SK-N-SH treated with all-trans-retinoic acid at 6 μM for 48 hours (cell line): ENCODE data around the gene CCL11.

Source experiments
- ATAC-seq: fragments of 200-7000 bp; cut with Tn5 transposase; 3 replicates; pipeline ENCODE4 v1.9.1; 2020; ENCODE audit warnings: mild to moderate bottlenecking, moderate library complexity
- ARNTL ChIP-seq: fragments of 450-650 bp; formaldehyde crosslinking; IDR thresholded peaks from 2 replicates; pipeline ENCODE4 v1.5.0; 2020; ENCODE audit warnings: low read depth, mild to moderate bottlenecking, moderate library complexity, borderline replicate concordance
- BACH2 ChIP-seq: fragments of 250-450 bp; sonication (Bioruptor Pico); IDR thresholded peaks from 2 replicates; pipeline ENCODE4 v1.9.0; 2021; ENCODE audit warnings: mild to moderate bottlenecking, borderline replicate concordance
- CREB5 ChIP-seq: fragments of 250-450 bp; sonication (Bioruptor Pico); IDR thresholded peaks from 2 replicates; pipeline ENCODE4 v1.5.1; 2020; ENCODE audit warnings: low read depth, mild to moderate bottlenecking, moderate library complexity
- CSDC2 ChIP-seq: fragments of 250-450 bp; sonication (Bioruptor Pico); IDR thresholded peaks from 2 replicates; pipeline ENCODE4 v1.5.0; 2020; ENCODE audit warnings: mild to moderate bottlenecking, moderate library complexity
- CSRNP3 ChIP-seq: fragments of 250-450 bp; sonication (Bioruptor Pico); IDR thresholded peaks from 2 replicates; pipeline ENCODE4 v1.5.1; 2021; ENCODE audit warnings: mild to moderate bottlenecking, moderate library complexity
- ESRRG ChIP-seq: fragments of 250-450 bp; sonication (Bioruptor Pico); IDR thresholded peaks from 2 replicates; pipeline ENCODE4 v1.6.1; 2021; ENCODE audit warnings: mild to moderate bottlenecking
- GLIS3 ChIP-seq: fragments of 250-450 bp; sonication (Bioruptor Pico); IDR thresholded peaks from 2 replicates; pipeline ENCODE4 v1.5.0; 2020; ENCODE audit warnings: mild to moderate bottlenecking, moderate library complexity
- ISL1 ChIP-seq: fragments of 250-450 bp; sonication (Bioruptor Pico); IDR thresholded peaks from 2 replicates; pipeline ENCODE4 v2.1.2; 2022; ENCODE audit warnings: mild to moderate bottlenecking, moderate library complexity
- OSR1 ChIP-seq: fragments of 250-450 bp; sonication (Bioruptor Pico); IDR thresholded peaks from 2 replicates; pipeline ENCODE4 v1.8.0; 2022; ENCODE audit warnings: moderate library complexity, mild to moderate bottlenecking, inconsistent platforms
- PATZ1 ChIP-seq: fragments of 250-450 bp; sonication (Bioruptor Pico); IDR thresholded peaks from 2 replicates; pipeline ENCODE4 v1.8.0; 2020; ENCODE audit warnings: mild to moderate bottlenecking, moderate library complexity, borderline replicate concordance
- PPARA ChIP-seq: fragments of 250-450 bp; sonication (Bioruptor Pico); IDR thresholded peaks from 2 replicates; pipeline ENCODE4 v1.5.0; 2020; ENCODE audit warnings: mild to moderate bottlenecking, borderline replicate concordance
- RARB ChIP-seq: fragments of 250-450 bp; sonication (Bioruptor Pico); IDR thresholded peaks from 2 replicates; pipeline ENCODE4 v1.8.0; 2021; ENCODE audit warnings: mild to moderate bottlenecking, moderate library complexity
- SNAI2 ChIP-seq: fragments of 250-450 bp; sonication (Bioruptor Pico); IDR thresholded peaks from 2 replicates; pipeline ENCODE4 v1.5.0; 2020; ENCODE audit warnings: mild to moderate bottlenecking, moderate library complexity
- TCF4 ChIP-seq: fragments of 250-450 bp; sonication (Bioruptor Pico); IDR thresholded peaks from 2 replicates; pipeline ENCODE4 v1.8.0; 2021; ENCODE audit warnings: mild to moderate bottlenecking, moderate library complexity, borderline replicate concordance
- TOX ChIP-seq: fragments of 250-450 bp; sonication (Bioruptor Pico); IDR thresholded peaks from 2 replicates; pipeline ENCODE4 v1.8.0; 2021; ENCODE audit warnings: mild to moderate bottlenecking, moderate library complexity, borderline replicate concordance
- TSHZ2 ChIP-seq: fragments of 250-450 bp; sonication (Bioruptor Pico); IDR thresholded peaks from 2 replicates; pipeline ENCODE4 v1.5.0; 2020; ENCODE audit warnings: mild to moderate bottlenecking, moderate library complexity
- ZC3H10 ChIP-seq: fragments of 250-450 bp; sonication (Bioruptor Pico); IDR thresholded peaks from 2 replicates; pipeline ENCODE4 v1.5.1; 2021; ENCODE audit warnings: mild to moderate bottlenecking, moderate library complexity
- ZFP3 ChIP-seq: fragments of 250-450 bp; sonication (Bioruptor Pico); IDR thresholded peaks from 2 replicates; pipeline ENCODE4 v1.5.0; 2020; ENCODE audit warnings: mild to moderate bottlenecking, moderate library complexity
- ZFP30 ChIP-seq: fragments of 450-650 bp; formaldehyde crosslinking; IDR thresholded peaks from 2 replicates; pipeline ENCODE4 v1.5.0; 2022; ENCODE audit warnings: mild to moderate bottlenecking, moderate library complexity
- ZNF565 ChIP-seq: fragments of 450-650 bp; formaldehyde crosslinking; conservative IDR thresholded peaks from 2 replicates; pipeline ENCODE4 v1.5.0; 2020; ENCODE audit warnings: low read depth, mild to moderate bottlenecking, moderate library complexity
- ZNF70 ChIP-seq: fragments of 450-650 bp; formaldehyde crosslinking; IDR thresholded peaks from 2 replicates; pipeline ENCODE4 v1.5.0; 2020; ENCODE audit warnings: mild to moderate bottlenecking, moderate library complexity
- ZNF8 ChIP-seq: fragments of 450-650 bp; formaldehyde crosslinking; IDR thresholded peaks from 2 replicates; pipeline ENCODE4 v1.5.0; 2020; ENCODE audit warnings: mild to moderate bottlenecking, moderate library complexity

The CCL11 gene

GRCh38 chr17:34255841-34256240 is 29.7 kb upstream of the CCL11 start:
- no peak for ATAC-seq
- TF ChIP-seq GLIS3 (CRISPR knock-in tag) (no peak), ZC3H10 (CRISPR knock-in tag) (no peak), PATZ1 (no peak), ZNF565 (no peak), PPARA (CRISPR knock-in tag) (no peak), ZFP30 (CRISPR knock-in tag) (no peak), ZFP3 (CRISPR knock-in tag) (no peak), CREB5 (CRISPR knock-in tag) (no peak), TSHZ2 (CRISPR knock-in tag) (no peak), RARB (no peak), ARNTL (CRISPR knock-in tag) (no peak), ISL1 (no peak), ESRRG (CRISPR knock-in tag) (no peak), TOX (CRISPR knock-in tag) (no peak), OSR1 (CRISPR knock-in tag) (no peak), TCF4 (no peak)
- TF ChIP-seq, all 23 proteins: peak for 0

GRCh38 chr17:34257299-34257985 is 28.1 kb upstream of the CCL11 start:
- no peak for ATAC-seq
- TF ChIP-seq CSDC2 (CRISPR knock-in tag): no peak
- TF ChIP-seq PATZ1: no peak
- no peak for TF ChIP-seq OSR1 (CRISPR knock-in tag)
- no peak for TF ChIP-seq ESRRG (CRISPR knock-in tag)
- no peak for TF ChIP-seq CREB5 (CRISPR knock-in tag)
- TF ChIP-seq ZNF8: no peak
- no peak for TF ChIP-seq BACH2 (CRISPR knock-in tag)
- TF ChIP-seq CSRNP3 (CRISPR knock-in tag): no peak
- TF ChIP-seq ZNF70 (CRISPR knock-in tag): no peak
- TF ChIP-seq SNAI2 (CRISPR knock-in tag): no peak
- TF ChIP-seq RARB: no peak
- TF ChIP-seq, all 23 proteins: peak for 0
